Spleen (tissue), 13 donors: ENCODE data around the gene CSH1. TPM values are rescaled to one million over a fixed set of nuclear protein-coding genes. Genes with fewer than 3 reads are reported as not detected.
"Not testable (repeated sequence)": the region's sequence is repeated elsewhere in the genome, so short reads cannot be mapped to it uniquely, and the experiment has no call there.

ENCODE experiments used
- DNase-seq: peaks from one replicate; pipeline ENCODE4 v3.0.0-alpha.2; 2020
- H3K27ac ChIP-seq, 8 donors: fragments of 200-600 bp; sonication (generic) in 7 of 8; 1 replicate in 4 of 8; 2 replicates in 4 of 8; pipeline versions ENCODE4 v1.5.0 to v1.8.0; 2016 to 2021; ENCODE audit warnings: inconsistent platforms in 4 of 8, mild to moderate bottlenecking in 4 of 8, moderate library complexity in 1 of 8
- H3K27me3 ChIP-seq, 7 donors: fragments of 200-600 bp; sonication (generic) in 6 of 7; replicated peaks in 1 of 7; 1 replicate in 4 of 7; 2 replicates in 3 of 7; pipeline versions ENCODE4 v1.5.0 to v1.8.0; 2016 to 2021; ENCODE audit warnings: inconsistent platforms in 3 of 7, mild to moderate bottlenecking in 1 of 7
- H3K36me3 ChIP-seq, 6 donors: fragments of 200-600 bp; sonication (generic) in 5 of 6; 1 replicate in 4 of 6; 2 replicates in 2 of 6; pipeline versions ENCODE4 v1.5.0 to v1.8.0; 2016 to 2021; ENCODE audit warnings: inconsistent platforms in 2 of 6
- H3K4me1 ChIP-seq, 6 donors: fragments of 200-600 bp; sonication (generic) in 5 of 6; 1 replicate in 3 of 6; 2 replicates in 3 of 6; pipeline versions ENCODE4 v1.5.0 to v1.8.0; 2016 to 2021; ENCODE audit warnings: inconsistent platforms in 3 of 6
- H3K4me3 ChIP-seq, 8 donors: fragments of 200-600 bp; sonication (generic) in 7 of 8; 1 replicate in 4 of 8; 2 replicates in 4 of 8; pipeline versions ENCODE4 v1.5.0 to v1.8.0; 2016 to 2021; ENCODE audit warnings: inconsistent platforms in 4 of 8, mild to moderate bottlenecking in 4 of 8, moderate library complexity in 2 of 8
- H3K9me3 ChIP-seq, 8 donors: fragments of 200-600 bp; sonication (generic) in 7 of 8; 1 replicate in 4 of 8; 2 replicates in 4 of 8; pipeline versions ENCODE4 v1.5.0 to v1.8.0; 2016 to 2021; ENCODE audit warnings: inconsistent platforms in 4 of 8
- CTCF ChIP-seq, 11 experiments: fragments of 200-600 bp in 7 of 11; fragments of 450-650 bp in 4 of 11; sonication (generic) in 4 of 11; IDR thresholded peaks in 8 of 11; conservative IDR thresholded peaks in 3 of 11; 1 replicate in 7 of 11; 2 replicates in 4 of 11; pipeline versions ENCODE4 v1.4.0 to v1.8.0; 2016 to 2021; ENCODE audit warnings: antibody characterized with exemption in 11 of 11, inconsistent platforms in 4 of 11, mild to moderate bottlenecking in 1 of 11
- POLR2A ChIP-seq, 3 donors: fragments of 450-650 bp; IDR thresholded peaks; one replicate each; pipeline ENCODE4 v1.5.1; 2017; ENCODE audit warnings: antibody characterized with exemption in 3 of 3, mild to moderate bottlenecking in 1 of 3
- POLR2AphosphoS5 ChIP-seq, 3 donors: sonication (generic); formaldehyde crosslinking; IDR thresholded peaks; one replicate each; pipeline ENCODE4 v1.5.1; 2017; ENCODE audit warnings: antibody characterized with exemption in 3 of 3
- WGBS, 5 donors: extraction: QIAGEN DNeasy Blood & Tissue Kit in 3 of 5; methylation state at CpG; one replicate each; pipeline versions ENCODE4 v1.1.5 to v1.1.7; 2013 to 2018; 5-methylcytosine and 5-hydroxymethylcytosine counted together
- intact Hi-C: fragments of 100-400 bp; cut with DNase I; formaldehyde crosslinking; loops from one replicate; pipeline ENCODE4 v1.15.0; 2023; ENCODE audit warnings: low total_unique reads
- long read RNA-seq, 2 donors: transcript quantifications; one replicate each; lab custom pipeline, GENCODE V29; 2026
- polyA plus RNA-seq, 3 donors: library from polyadenylated mRNA; stranded (reverse); fragments of 200-250 nt; gene quantifications; one replicate each; pipeline ENCODE4 v1.2.1, GENCODE V29; 2013
- total RNA-seq, 7 donors: library from RNA; depleted of rRNA in 3 of 7; stranded (reverse); fragments of >200 nt in 3 of 7; fragmentation: NEBNext Ultra II Directional in 4 of 7; extraction: Animal tissue kit (Norgen Biotek cat#: 25700) in 4 of 7; gene quantifications; one replicate each; pipeline versions ENCODE4 v1.1.0 to v1.2.1, GENCODE V29; 2016 to 2021
- donor health status: healthy with polysubstance abuse.
- donor health status: DM: no; HTN: no; CAD: no; lungs with moderate emphysema.
- donor health status: DM: no; HTN: no; CAD: no.
- donor health status: Bipolar disorder and iron deficiency.
- donor health status: healthy.
- donor health status: DM: no; HTN: no; CAD: no.
- donor health status: DM: yes; HTN: yes; CAD: no.

The CSH1 gene
- total RNA-seq (not detected), polyA plus RNA-seq (not detected)
- long read RNA-seq, donor 1: 0 reads
- long read RNA-seq, donor 2: 0 reads

GRCh38 chr17:63896524-63897354 lies at the start of gene CSH1:
CSH1 (minus strand) TSS chr17:63896574; CDS start chr17:63896511, 63 bp downstream.
- H3K4me1 ChIP-seq, H3K9me3 ChIP-seq, H3K27me3 ChIP-seq, DNase-seq, H3K4me3 ChIP-seq, intact Hi-C loops, H3K27ac ChIP-seq, H3K36me3 ChIP-seq: not testable (repeated sequence)
- WGBS, 5 donors: 87 to 97% (median 90%) methylated on average over 5 to 11 of the region's 14 CpGs

DNA sequence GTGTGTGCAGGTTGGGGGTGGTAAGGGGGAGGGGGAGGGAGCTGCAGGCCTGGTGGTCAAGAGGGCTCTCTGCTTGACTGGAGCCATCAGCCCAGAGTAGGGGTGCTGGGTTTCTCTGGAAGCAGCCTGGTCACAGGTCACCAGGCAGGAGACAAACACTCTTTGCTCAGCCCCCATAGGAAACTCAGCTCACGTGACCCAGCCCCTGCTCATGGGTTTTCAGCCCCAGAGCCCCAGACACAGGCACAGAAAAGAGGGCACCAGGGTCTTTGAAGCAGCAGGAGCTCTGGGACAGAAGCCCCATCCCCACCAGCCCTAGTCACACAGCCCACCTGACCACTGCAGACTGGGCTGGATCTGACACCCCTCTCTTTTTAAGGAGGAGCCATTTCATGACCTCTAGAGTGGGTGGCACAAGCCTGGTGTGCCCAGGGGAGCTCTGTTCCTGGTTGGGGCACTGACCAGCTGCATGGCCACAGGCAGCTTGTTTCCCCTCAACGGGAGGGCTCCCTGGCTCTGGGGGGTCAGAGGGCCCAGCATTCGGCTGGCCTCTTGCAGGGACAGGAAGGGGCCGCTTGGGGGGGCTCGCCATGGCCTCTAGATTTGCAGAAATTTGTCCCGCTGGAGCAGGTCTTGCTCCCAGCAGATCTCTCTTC lies 49.5 kb upstream of the CSH1 start:
- Histone ChIP-seq H3K27ac (peak overlapping the region in 6 of 8 donors; percentile 61 to 84 (median 77)), H3K9me3 (no peaks in the 10 kb centered on the region), H3K27me3 (no peaks in the 10 kb centered on the region), H3K4me1 (peaks cover 10 to 60% (median 30%) of the 10 kb centered on the region in 6 donors), H3K4me3 (peak overlapping the region in 4 of 8 donors; percentile 22 to 52 (median 29)), H3K36me3 (no peaks in the 10 kb centered on the region)
- intact Hi-C loops: no loop called here
- TF ChIP-seq CTCF (IDR thresholded peaks at IDR 0.05 in 8 of 11, conservative IDR thresholded peaks at IDR 0.05 in 3 of 11) (no peak), POLR2AphosphoS5 (IDR thresholded peaks at IDR 0.05) (no peak), POLR2A (IDR thresholded peaks at IDR 0.05) (no peak)
- WGBS, 5 donors: 0 to 28% (median 21%) methylated on average over 1 to 6 of the region's 6 CpGs
- peak; percentile 90 for DNase-seq

GRCh38 chr17:63944736-63945499 lies 48.5 kb upstream of the CSH1 start:
- peak; percentile 79 for DNase-seq
- intact Hi-C loops: no loop called here
- Histone ChIP-seq H3K27ac (peak overlapping the region in 4 of 8 donors; percentile 76 to 84 (median 80)), H3K36me3 (no peaks in the 10 kb centered on the region), H3K4me3 (no peak overlapping the region), H3K27me3 (no peaks in the 10 kb centered on the region), H3K4me1 (peaks cover 10 to 55% (median 28%) of the 10 kb centered on the region in 6 donors), H3K9me3 (no peaks in the 10 kb centered on the region)
- TF ChIP-seq POLR2AphosphoS5 (IDR thresholded peaks at IDR 0.05) (no peak), CTCF (IDR thresholded peaks at IDR 0.05 in 8 of 11, conservative IDR thresholded peaks at IDR 0.05 in 3 of 11) (no peak), POLR2A (IDR thresholded peaks at IDR 0.05) (no peak)
- 84 to 93% (median 91%) methylated on average over 22 to 24 of the region's 24 CpGs for WGBS, 5 donors

- no peaks in the 10 kb centered on the region for H3K9me3 ChIP-seq
- intact Hi-C loops: no loop called here
- H3K27ac ChIP-seq: no peak overlapping the region
- H3K4me3 ChIP-seq: no peak overlapping the region
- TF ChIP-seq CTCF (IDR thresholded peaks at IDR 0.05 in 8 of 11, conservative IDR thresholded peaks at IDR 0.05 in 3 of 11) (peak in 1 of 11 experiments; percentile 20), POLR2A (IDR thresholded peaks at IDR 0.05) (no peak)
- 84 to 95% (median 89%) methylated on average over 9 of the region's 9 CpGs for WGBS, 5 donors
- no peaks in the 10 kb centered on the region for H3K36me3 ChIP-seq
- H3K4me1 ChIP-seq: peaks cover 10 to 57% (median 37%) of the 10 kb centered on the region in 6 donors
- no peaks in the 10 kb centered on the region for H3K27me3 ChIP-seq
- DNase-seq: no peak
Measured at GRCh38 chr17:63943745-63944144, 47.4 kb upstream of the CSH1 start.
